Effector memory CD4-positive, alpha-beta T cell (primary cell): Measurements from ENCODE around the gene EIF4E.

ENCODE experiments used
- DNase-seq, 3 donors: peaks; one replicate each; pipeline ENCODE4 v3.0.0-alpha.2; 2020
- H3K27ac ChIP-seq: 2 replicates; pipeline ENCODE4 v1.7.0; 2013; ENCODE audit warnings: mild to moderate bottlenecking, low read length, moderate library complexity; ENCODE audit not compliant: insufficient read depth, poor library complexity, severe bottlenecking
- H3K27me3 ChIP-seq: replicated peaks from 2 replicates; pipeline ENCODE4 v1.7.0; 2013; ENCODE audit warnings: mild to moderate bottlenecking, low read length; ENCODE audit not compliant: insufficient read depth, control insufficient read depth, poor library complexity, severe bottlenecking
- H3K36me3 ChIP-seq: 2 replicates; pipeline ENCODE4 v1.7.0; 2013; ENCODE audit warnings: mild to moderate bottlenecking, low read length, moderate library complexity; ENCODE audit not compliant: control insufficient read depth, insufficient read depth
- H3K4me1 ChIP-seq: 2 replicates; pipeline ENCODE4 v1.7.0; 2013; ENCODE audit warnings: low read length, mild to moderate bottlenecking; ENCODE audit not compliant: control insufficient read depth, insufficient read depth, poor library complexity, severe bottlenecking
- H3K4me3 ChIP-seq: 2 replicates; pipeline ENCODE4 v1.7.0; 2013; ENCODE audit warnings: low read length, low read depth, mild to moderate bottlenecking; ENCODE audit not compliant: insufficient read depth, poor library complexity, severe bottlenecking
- H3K9me3 ChIP-seq: 2 replicates; pipeline ENCODE4 v1.7.0; 2013; ENCODE audit warnings: mild to moderate bottlenecking, low read length, moderate library complexity; ENCODE audit not compliant: control insufficient read depth

The EIF4E gene

GRCh38 chr4:98908703-98909262 lies 20.1 kb downstream of the EIF4E start:
- Histone ChIP-seq H3K27me3 (no peaks in the 10 kb centered on the region), H3K9me3 (no peaks in the 10 kb centered on the region), H3K27ac (no peak overlapping the region), H3K36me3 (no peaks in the 10 kb centered on the region), H3K4me1 (peaks cover 11% of the 10 kb centered on the region), H3K4me3 (no peak overlapping the region)
- no peak for DNase-seq

- Histone ChIP-seq H3K36me3 (no peaks in the 10 kb centered on the region), H3K4me3 (no peak overlapping the region), H3K27ac (no peak overlapping the region), H3K27me3 (no peaks in the 10 kb centered on the region), H3K4me1 (peaks cover 11% of the 10 kb centered on the region), H3K9me3 (no peaks in the 10 kb centered on the region)
- DNase-seq: no peak
Observed at GRCh38 chr4:98908182-98908581, 20.8 kb downstream of the EIF4E start.

- no peaks in the 10 kb centered on the region for H3K9me3 ChIP-seq
- H3K27ac ChIP-seq: no peak overlapping the region
- H3K4me3 ChIP-seq: no peak overlapping the region
- no peaks in the 10 kb centered on the region for H3K27me3 ChIP-seq
- H3K36me3 ChIP-seq: peaks cover 11% of the 10 kb centered on the region
- no peak for DNase-seq
- H3K4me1 ChIP-seq: peaks cover 11% of the 10 kb centered on the region
Observed at GRCh38 chr4:98905839-98906238, 23.1 kb downstream of the EIF4E start.

- Histone ChIP-seq H3K36me3 (peaks cover 15% of the 10 kb centered on the region), H3K27me3 (no peaks in the 10 kb centered on the region), H3K9me3 (no peaks in the 10 kb centered on the region), H3K27ac (no peak overlapping the region), H3K4me3 (no peak overlapping the region), H3K4me1 (peaks cover 11% of the 10 kb centered on the region)
- no peak for DNase-seq
Observed at GRCh38 chr4:98905297-98905696, 23.6 kb downstream of the EIF4E start.

- Histone ChIP-seq H3K27me3 (no peaks in the 10 kb centered on the region), H3K4me3 (no peak overlapping the region), H3K9me3 (no peaks in the 10 kb centered on the region), H3K27ac (no peak overlapping the region), H3K4me1 (peaks cover 11% of the 10 kb centered on the region), H3K36me3 (peaks cover 20% of the 10 kb centered on the region)
- DNase-seq: no peak
Observed at GRCh38 chr4:98903963-98904362, 25.0 kb downstream of the EIF4E start.

GRCh38 chr4:98903561-98903960 lies 25.4 kb downstream of the EIF4E start:
- no peak for DNase-seq
- Histone ChIP-seq H3K27ac (no peak overlapping the region), H3K4me1 (peaks cover 11% of the 10 kb centered on the region)

GRCh38 chr4:98899277-98899676 lies 29.7 kb downstream of the EIF4E start:
- no peaks in the 10 kb centered on the region for H3K9me3 ChIP-seq
- H3K4me1 ChIP-seq: no peaks in the 10 kb centered on the region
- DNase-seq: no peak
- peaks cover 20% of the 10 kb centered on the region for H3K36me3 ChIP-seq
- H3K27ac ChIP-seq: no peak overlapping the region
- H3K27me3 ChIP-seq: no peaks in the 10 kb centered on the region
- H3K4me3 ChIP-seq: no peak overlapping the region

More at GRCh38 chr4:98903561-98903960, 25.4 kb downstream of the EIF4E start:
- Histone ChIP-seq H3K36me3 (peaks cover 20% of the 10 kb centered on the region), H3K9me3 (no peaks in the 10 kb centered on the region), H3K27me3 (no peaks in the 10 kb centered on the region), H3K4me3 (no peak overlapping the region)

- no peak for DNase-seq
Observed at GRCh38 chr4:98891478-98892337, 37.2 kb downstream of the EIF4E start.

GRCh38 chr4:98890702-98891455 lies 38.1 kb downstream of the EIF4E start:
- no peaks in the 10 kb centered on the region for H3K9me3 ChIP-seq
- no peaks in the 10 kb centered on the region for H3K4me1 ChIP-seq
- H3K36me3 ChIP-seq: peaks cover 22% of the 10 kb centered on the region
- no peak for DNase-seq
- H3K4me3 ChIP-seq: no peak overlapping the region
- no peaks in the 10 kb centered on the region for H3K27me3 ChIP-seq
- no peak overlapping the region for H3K27ac ChIP-seq

More at GRCh38 chr4:98891478-98892337, 37.2 kb downstream of the EIF4E start:
- no peaks in the 10 kb centered on the region for H3K4me1 ChIP-seq
- peaks cover 19% of the 10 kb centered on the region for H3K36me3 ChIP-seq
- no peaks in the 10 kb centered on the region for H3K27me3 ChIP-seq
- no peak overlapping the region for H3K27ac ChIP-seq
- H3K9me3 ChIP-seq: no peaks in the 10 kb centered on the region
- no peak overlapping the region for H3K4me3 ChIP-seq

- Histone ChIP-seq H3K27me3 (no peaks in the 10 kb centered on the region), H3K36me3 (peaks cover 49% of the 10 kb centered on the region), H3K4me3 (no peak overlapping the region), H3K9me3 (no peaks in the 10 kb centered on the region), H3K27ac (no peak overlapping the region), H3K4me1 (no peaks in the 10 kb centered on the region)
- DNase-seq: no peak
Observed at GRCh38 chr4:98887145-98887544, 41.8 kb downstream of the EIF4E start.
